ENCODE measurements around the gene A2ML1. TPM values are rescaled to one million over a fixed set of nuclear protein-coding genes. Genes with fewer than 3 reads are reported as not detected.
A peak's percentile ranks its signal among the peaks of the same experiment; 100 is the strongest.
"Not testable (repeated sequence)": the region's sequence is repeated elsewhere in the genome, so short reads cannot be mapped to it uniquely, and the experiment has no call there.

The A2ML1 gene
- total and polyA plus RNA-seq, 7 experiments from 2014 or later = not detected

GRCh38 chr12:8784290-8784888 is 38.0 kb upstream of the A2ML1 start:
- Histone ChIP-seq H3K9me3 (ENCODE audit: control insufficient read depth in 2 of 3, low read length in 3 of 3) (no peaks in the 10 kb centered on the region), H3K36me3 (ENCODE audit: control insufficient read depth in 2 of 3, insufficient read depth in 3 of 3, low read length in 3 of 3) (peaks cover 0 to 5% (median 0%) of the 10 kb centered on the region in 3 experiments), H3K27me3 (ENCODE audit: control insufficient read depth in 2 of 2, insufficient read depth in 2 of 2, low read length in 2 of 2) (no peaks in the 10 kb centered on the region), H3K4me1 (ENCODE audit: control insufficient read depth in 2 of 2, insufficient read depth in 2 of 2, low read length in 2 of 2) (no peaks in the 10 kb centered on the region), H3K27ac (ENCODE audit: low read depth, low read length) (no peak overlapping the region), H3K4me3 (ENCODE audit: low read length) (no peak overlapping the region)
- ChIA-PET POLR2A (interaction anchor here (0.7 kb wide), 1 partner anchor 221 kb away, joined by 8 read pairs; no protein-coding TSS in a partner anchor), CTCF (interaction anchor here (1.2 kb wide), 1 partner anchor 265 kb away, joined by 3 read pairs; no protein-coding TSS in a partner anchor)
- Mint-ChIP-seq H3K4me3 (no peak overlapping the region), H3K27ac (no peak overlapping the region), H3K9me3 (no peaks in the 10 kb centered on the region), H3K4me1 (peaks cover 0 to 6% (median 0%) of the 10 kb centered on the region in 7 donors), H3K36me3 (peaks cover 0 to 7% (median 5%) of the 10 kb centered on the region in 5 donors), H3K27me3 (peaks cover 0 to 3% (median 0%) of the 10 kb centered on the region in 5 donors)
- intact Hi-C loops (cut with micrococcal nuclease) = no loop called here
- ATAC-seq (no peak), DNase-seq (no peak)

GRCh38 chr12:8785499-8785898 is 36.9 kb upstream of the A2ML1 start:
- POLR2A ChIA-PET = no interaction called here
- no peak overlapping the region for H3K27ac Mint-ChIP-seq
- no peak for DNase-seq
- H3K4me1 ChIP-seq (ENCODE audit: control insufficient read depth in 2 of 2, insufficient read depth in 2 of 2, low read length in 2 of 2) = no peaks in the 10 kb centered on the region
- no peak overlapping the region for H3K4me3 Mint-ChIP-seq
- intact Hi-C loops (cut with micrococcal nuclease) = no loop called here
- H3K9me3 ChIP-seq (ENCODE audit: control insufficient read depth in 2 of 3, low read length in 3 of 3) = no peaks in the 10 kb centered on the region
- no peak overlapping the region for H3K27ac ChIP-seq (ENCODE audit: low read depth, low read length)
- H3K4me3 ChIP-seq (ENCODE audit: low read length) = no peak overlapping the region
- H3K36me3 Mint-ChIP-seq = peaks cover 0 to 6% (median 5%) of the 10 kb centered on the region in 5 donors
- no peaks in the 10 kb centered on the region for H3K9me3 Mint-ChIP-seq
- H3K27me3 ChIP-seq (ENCODE audit: control insufficient read depth in 2 of 2, insufficient read depth in 2 of 2, low read length in 2 of 2) = no peaks in the 10 kb centered on the region
- H3K27me3 Mint-ChIP-seq = peaks cover 0 to 3% (median 0%) of the 10 kb centered on the region in 5 donors
- peaks cover 0 to 5% (median 0%) of the 10 kb centered on the region in 3 experiments for H3K36me3 ChIP-seq (ENCODE audit: control insufficient read depth in 2 of 3, insufficient read depth in 3 of 3, low read length in 3 of 3)
- H3K4me1 Mint-ChIP-seq = peaks cover 0 to 7% (median 0%) of the 10 kb centered on the region in 7 donors
- no peak for ATAC-seq
- CTCF ChIA-PET = no interaction called here

- CTCF ChIA-PET; H3K27me3 Mint-ChIP-seq; H3K36me3 Mint-ChIP-seq; intact Hi-C loops (cut with micrococcal nuclease); H3K27ac ChIP-seq (ENCODE audit: low read depth, low read length); H3K36me3 ChIP-seq (ENCODE audit: control insufficient read depth in 2 of 3, insufficient read depth in 3 of 3, low read length in 3 of 3); H3K27ac Mint-ChIP-seq; H3K27me3 ChIP-seq (ENCODE audit: control insufficient read depth in 2 of 2, insufficient read depth in 2 of 2, low read length in 2 of 2); DNase-seq; H3K9me3 ChIP-seq (ENCODE audit: control insufficient read depth in 2 of 3, low read length in 3 of 3); H3K4me1 Mint-ChIP-seq; H3K9me3 Mint-ChIP-seq; H3K4me1 ChIP-seq (ENCODE audit: control insufficient read depth in 2 of 2, insufficient read depth in 2 of 2, low read length in 2 of 2); H3K4me3 Mint-ChIP-seq; ATAC-seq; H3K4me3 ChIP-seq (ENCODE audit: low read length); POLR2A ChIA-PET: not testable (repeated sequence)
Measured at GRCh38 chr12:8787206-8787605, 35.2 kb upstream of the A2ML1 start.

DNA sequence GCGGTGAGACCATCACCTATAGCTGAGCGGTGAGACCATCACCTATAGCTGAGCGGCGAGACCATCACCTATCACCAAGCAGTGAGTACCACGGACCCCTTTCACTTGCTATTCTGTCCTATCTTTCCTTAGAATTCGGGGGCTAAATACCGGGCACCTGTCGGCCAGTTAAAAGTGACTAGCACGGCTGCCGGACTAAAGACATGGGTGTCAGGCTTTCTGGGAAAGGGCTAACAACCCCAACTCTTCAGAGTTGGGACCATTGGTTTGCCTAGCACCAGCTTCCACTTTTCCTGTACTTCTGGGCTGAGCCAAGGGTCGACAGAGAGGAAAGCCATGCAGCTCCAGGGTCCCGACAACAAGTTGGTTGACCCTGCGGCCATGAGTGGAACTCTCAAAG is 33.7 kb upstream of the A2ML1 start:
- H3K9me3 ChIP-seq (ENCODE audit: control insufficient read depth in 2 of 3, low read length in 3 of 3); intact Hi-C loops (cut with micrococcal nuclease); H3K4me1 Mint-ChIP-seq; H3K27me3 Mint-ChIP-seq; H3K27ac Mint-ChIP-seq; CTCF ChIA-PET; DNase-seq; H3K36me3 Mint-ChIP-seq; H3K27ac ChIP-seq (ENCODE audit: low read depth, low read length); POLR2A ChIA-PET; H3K4me3 ChIP-seq (ENCODE audit: low read length); H3K27me3 ChIP-seq (ENCODE audit: control insufficient read depth in 2 of 2, insufficient read depth in 2 of 2, low read length in 2 of 2); H3K4me1 ChIP-seq (ENCODE audit: control insufficient read depth in 2 of 2, insufficient read depth in 2 of 2, low read length in 2 of 2); ATAC-seq; H3K9me3 Mint-ChIP-seq; H3K36me3 ChIP-seq (ENCODE audit: control insufficient read depth in 2 of 3, insufficient read depth in 3 of 3, low read length in 3 of 3): not testable (repeated sequence)
- peak overlapping the region; percentile 42 to 88 (median 68) for H3K4me3 Mint-ChIP-seq

- CTCF ChIA-PET; intact Hi-C loops (cut with micrococcal nuclease); H3K4me1 Mint-ChIP-seq; H3K36me3 Mint-ChIP-seq; H3K27me3 Mint-ChIP-seq; H3K27me3 ChIP-seq (ENCODE audit: control insufficient read depth in 2 of 2, insufficient read depth in 2 of 2, low read length in 2 of 2); H3K9me3 Mint-ChIP-seq; H3K27ac ChIP-seq (ENCODE audit: low read depth, low read length); DNase-seq; POLR2A ChIA-PET; H3K27ac Mint-ChIP-seq; H3K4me1 ChIP-seq (ENCODE audit: control insufficient read depth in 2 of 2, insufficient read depth in 2 of 2, low read length in 2 of 2); H3K36me3 ChIP-seq (ENCODE audit: control insufficient read depth in 2 of 3, insufficient read depth in 3 of 3, low read length in 3 of 3); H3K4me3 ChIP-seq (ENCODE audit: low read length); H3K9me3 ChIP-seq (ENCODE audit: control insufficient read depth in 2 of 3, low read length in 3 of 3); ATAC-seq: not testable (repeated sequence)
- peak overlapping the region in 6 of 10 donors; percentile 47 to 88 (median 78) for H3K4me3 Mint-ChIP-seq
Measured at GRCh38 chr12:8789341-8790013, 32.9 kb upstream of the A2ML1 start.

DNA sequence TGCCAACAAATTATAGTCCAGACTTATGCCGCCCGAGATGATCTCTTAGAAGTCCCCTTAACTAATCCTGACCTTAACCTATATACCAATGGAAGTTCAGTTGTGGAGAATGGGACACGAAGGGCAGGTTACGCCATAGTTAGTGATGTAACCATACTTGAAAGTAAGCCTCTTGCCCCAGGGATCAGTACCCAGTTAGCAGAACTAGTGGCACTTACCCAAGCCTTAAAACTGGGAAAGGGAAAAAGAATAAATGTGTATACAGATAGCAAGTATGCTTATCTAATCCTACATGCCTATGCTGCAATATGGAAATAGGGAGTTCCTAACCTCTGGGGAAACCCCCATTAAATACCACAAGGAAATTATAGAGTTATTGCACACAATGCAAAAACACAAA is 29.2 kb upstream of the A2ML1 start:
- H3K27ac Mint-ChIP-seq; DNase-seq; POLR2A ChIA-PET; H3K27me3 ChIP-seq (ENCODE audit: control insufficient read depth in 2 of 2, insufficient read depth in 2 of 2, low read length in 2 of 2); H3K4me1 Mint-ChIP-seq; H3K4me1 ChIP-seq (ENCODE audit: control insufficient read depth in 2 of 2, insufficient read depth in 2 of 2, low read length in 2 of 2); H3K9me3 ChIP-seq (ENCODE audit: control insufficient read depth in 2 of 3, low read length in 3 of 3); H3K4me3 Mint-ChIP-seq; H3K27ac ChIP-seq (ENCODE audit: low read depth, low read length); CTCF ChIA-PET; intact Hi-C loops (cut with micrococcal nuclease); ATAC-seq; H3K4me3 ChIP-seq (ENCODE audit: low read length); H3K27me3 Mint-ChIP-seq; H3K36me3 ChIP-seq (ENCODE audit: control insufficient read depth in 2 of 3, insufficient read depth in 3 of 3, low read length in 3 of 3): not testable (repeated sequence)
- H3K36me3 Mint-ChIP-seq = peaks cover 0 to 12% (median 0%) of the 10 kb centered on the region in 5 donors
- peaks cover 0 to 14% (median under 1%) of the 10 kb centered on the region in 11 donors for H3K9me3 Mint-ChIP-seq

- peaks cover 0 to 18% (median 2%) of the 10 kb centered on the region in 11 donors for H3K9me3 Mint-ChIP-seq
- H3K27me3 Mint-ChIP-seq; intact Hi-C loops (cut with micrococcal nuclease); H3K4me3 ChIP-seq (ENCODE audit: low read length); ATAC-seq; POLR2A ChIA-PET; H3K4me3 Mint-ChIP-seq; H3K27ac ChIP-seq (ENCODE audit: low read depth, low read length); H3K4me1 Mint-ChIP-seq; DNase-seq; H3K27ac Mint-ChIP-seq; H3K27me3 ChIP-seq (ENCODE audit: control insufficient read depth in 2 of 2, insufficient read depth in 2 of 2, low read length in 2 of 2); H3K4me1 ChIP-seq (ENCODE audit: control insufficient read depth in 2 of 2, insufficient read depth in 2 of 2, low read length in 2 of 2); CTCF ChIA-PET; H3K9me3 ChIP-seq (ENCODE audit: control insufficient read depth in 2 of 3, low read length in 3 of 3); H3K36me3 ChIP-seq (ENCODE audit: control insufficient read depth in 2 of 3, insufficient read depth in 3 of 3, low read length in 3 of 3): not testable (repeated sequence)
- H3K36me3 Mint-ChIP-seq = peaks cover 0 to 12% (median 0%) of the 10 kb centered on the region in 5 donors
Measured at GRCh38 chr12:8794611-8795010, 27.8 kb upstream of the A2ML1 start.

Measured in naive thymus-derived CD4-positive, alpha-beta T cell (primary cell).